ENCODE measurements around the gene INCA1. TPM values are rescaled to one million over a fixed set of nuclear protein-coding genes. Genes with fewer than 3 reads are reported as not detected.
A peak's percentile ranks its signal among the peaks of the same experiment; 100 is the strongest.

The INCA1 gene
- total and polyA plus RNA-seq, 2 of the 13 experiments (the other 11 are each of a cell fraction or from before 2014, with no cell fraction given): 0.93 to 2.6 TPM

DNA sequence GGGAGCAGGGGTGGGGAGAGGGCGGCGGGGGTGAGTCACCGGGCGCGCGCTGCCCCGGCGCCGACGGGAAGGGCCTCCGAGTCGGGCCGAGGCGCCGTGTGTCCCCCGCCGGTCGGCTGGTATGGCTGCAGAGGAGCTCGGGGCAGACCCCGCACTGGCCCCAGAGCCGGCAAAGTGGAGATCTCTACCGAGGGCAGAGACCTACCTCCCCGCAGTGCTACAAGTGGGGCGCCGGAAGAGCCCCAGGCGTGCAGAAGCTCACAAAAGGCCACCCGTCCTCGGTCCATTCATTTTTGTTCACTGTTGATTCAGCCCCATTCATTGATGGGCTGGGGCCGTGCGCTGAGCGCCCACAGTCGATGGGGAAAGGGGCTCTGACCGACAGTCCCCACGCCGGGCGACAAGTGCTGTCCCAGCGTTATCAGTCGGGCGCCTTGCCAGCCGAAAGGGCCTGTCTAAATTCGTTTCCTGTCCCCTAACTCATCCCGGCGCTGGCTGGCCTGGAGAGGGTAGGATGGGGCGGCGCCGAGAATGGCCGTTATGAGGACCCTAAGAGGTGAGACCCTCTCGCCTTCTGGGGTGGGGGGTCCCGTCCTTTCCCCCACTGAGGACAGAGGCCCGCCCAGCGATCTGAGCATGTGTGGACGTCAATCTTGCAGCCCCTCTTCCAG is 47.1 kb downstream of the INCA1 start:
- in situ Hi-C loops (cut with HindIII; ENCODE audit: extremely low pct_ligation_motif_present, low pct_unique_long_range_greater_than_20kb): no loop called here
- H3K9me3 ChIP-seq (ENCODE audit: low read length): no peaks in the 10 kb centered on the region
- peaks cover 8 to 19% of the 10 kb centered on the region in 2 experiments for H3K36me3 ChIP-seq (replicated peaks in 1 of 2; ENCODE audit: control insufficient read depth in 1 of 2, insufficient read depth in 2 of 2, low read length in 2 of 2)
- H3K27ac ChIP-seq (ENCODE audit: extremely low read length, insufficient read depth, low read length): peak overlapping the region; percentile 99
- FAIRE-seq (no peak), ATAC-seq (peak; percentile 52), DNase-seq (ENCODE audit: low spot score) (peak; percentile 56)
- POLR2A ChIA-PET: interaction anchor here (0.8 to 10.0 kb wide), 7 partner anchors 10 to 49 kb away, joined by 3 to 273 read pairs (median 5); partner anchors contain the start of genes RNF167, SLC25A11 and SPAG7
- no peaks in the 10 kb centered on the region; a peak in 1 of 5 replicates for H3K27me3 ChIP-seq (ENCODE audit: control insufficient read depth in 1 of 2, insufficient read depth in 2 of 2, low read length in 2 of 2)
- H3K4me3 ChIP-seq (replicated peaks in 1 of 3; ENCODE audit: insufficient read depth in 1 of 3, low read depth in 2 of 3, low read length in 3 of 3): peak overlapping the region; percentile 52 to 88 (median 86)
- H3K9ac ChIP-seq (ENCODE audit: insufficient read depth, low read depth, low read length): peak overlapping the region; percentile 84
- WGBS (ENCODE audit: low lambda C conversion rate): 0% methylated on average over 4 of the region's 52 CpGs
- peak overlapping the region; percentile 93 for H3K4me2 ChIP-seq (ENCODE audit: low read depth, low read length)
- peaks cover 52% of the 10 kb centered on the region for H3K4me1 ChIP-seq (ENCODE audit: insufficient read depth, low read length)
- intact Hi-C loops (cut with micrococcal nuclease; ENCODE audit: unreplicated experiment): loop anchor here (1.0 to 5.0 kb wide), 2 partner anchors 17 to 43 kb away; partner anchors contain the start of gene SPAG7
- H3K79me2 ChIP-seq (ENCODE audit: insufficient read depth, low read length): peaks cover 41% of the 10 kb centered on the region
- H2AFZ ChIP-seq (ENCODE audit: low read length): no peak overlapping the region
- BruUV-seq (replicated peaks): TSS peak; percentile 64
- H4K20me1 ChIP-seq (ENCODE audit: insufficient read depth, low read length): peaks cover 24% of the 10 kb centered on the region
- CTCF ChIA-PET (ENCODE audit: low intra/inter-chr PET ratio, low total read pairs): no interaction called here
- TF ChIP-seq, protein P1, sequence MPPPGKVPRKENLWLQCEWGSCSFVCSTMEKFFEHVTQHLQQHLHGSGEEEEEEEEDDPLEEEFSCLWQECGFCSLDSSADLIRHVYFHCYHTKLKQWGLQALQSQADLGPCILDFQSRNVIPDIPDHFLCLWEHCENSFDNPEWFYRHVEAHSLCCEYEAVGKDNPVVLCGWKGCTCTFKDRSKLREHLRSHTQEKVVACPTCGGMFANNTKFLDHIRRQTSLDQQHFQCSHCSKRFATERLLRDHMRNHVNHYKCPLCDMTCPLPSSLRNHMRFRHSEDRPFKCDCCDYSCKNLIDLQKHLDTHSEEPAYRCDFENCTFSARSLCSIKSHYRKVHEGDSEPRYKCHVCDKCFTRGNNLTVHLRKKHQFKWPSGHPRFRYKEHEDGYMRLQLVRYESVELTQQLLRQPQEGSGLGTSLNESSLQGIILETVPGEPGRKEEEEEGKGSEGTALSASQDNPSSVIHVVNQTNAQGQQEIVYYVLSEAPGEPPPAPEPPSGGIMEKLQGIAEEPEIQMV (CRISPR knock-in tag; IDR thresholded peaks at IDR 0.05; ENCODE audit: low read depth): no peak
- TF ChIP-seq, protein P2, sequence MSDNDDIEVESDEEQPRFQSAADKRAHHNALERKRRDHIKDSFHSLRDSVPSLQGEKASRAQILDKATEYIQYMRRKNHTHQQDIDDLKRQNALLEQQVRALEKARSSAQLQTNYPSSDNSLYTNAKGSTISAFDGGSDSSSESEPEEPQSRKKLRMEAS (IDR thresholded peaks at IDR 0.05): no peak; the same call in 1 of the 2 replicates
- no peak for TF ChIP-seq SP4 (CRISPR knock-in tag; IDR thresholded peaks at IDR 0.05)
- 0 out of 2 replicates have a peak, but pooled peaks have one; percentile 49 for TF ChIP-seq ZNF20 (CRISPR knock-in tag; IDR thresholded peaks at IDR 0.05)
- TF ChIP-seq ZNF44 (CRISPR knock-in tag; IDR thresholded peaks at IDR 0.05): 0 out of 2 replicates have a peak, but pooled peaks have one; percentile 50
- no peak for TF ChIP-seq ZNF557 (CRISPR knock-in tag; IDR thresholded peaks at IDR 0.05)
- TF ChIP-seq ZNF629 (CRISPR knock-in tag; conservative IDR thresholded peaks at IDR 0.05): no peak
- TF ChIP-seq KDM5A (IDR thresholded peaks at IDR 0.05; ENCODE audit: borderline replicate concordance, low read length): no peak
- no peak for TF ChIP-seq ZNF572 (CRISPR knock-in tag; IDR thresholded peaks at IDR 0.05)
- TF ChIP-seq ZNF782 (CRISPR knock-in tag; IDR thresholded peaks at IDR 0.05; ENCODE audit: borderline replicate concordance): no peak; the same call in 1 of the 2 replicates
- TF ChIP-seq RFXANK (CRISPR knock-in tag; IDR thresholded peaks at IDR 0.05): no peak
- TF ChIP-seq, protein P3, sequence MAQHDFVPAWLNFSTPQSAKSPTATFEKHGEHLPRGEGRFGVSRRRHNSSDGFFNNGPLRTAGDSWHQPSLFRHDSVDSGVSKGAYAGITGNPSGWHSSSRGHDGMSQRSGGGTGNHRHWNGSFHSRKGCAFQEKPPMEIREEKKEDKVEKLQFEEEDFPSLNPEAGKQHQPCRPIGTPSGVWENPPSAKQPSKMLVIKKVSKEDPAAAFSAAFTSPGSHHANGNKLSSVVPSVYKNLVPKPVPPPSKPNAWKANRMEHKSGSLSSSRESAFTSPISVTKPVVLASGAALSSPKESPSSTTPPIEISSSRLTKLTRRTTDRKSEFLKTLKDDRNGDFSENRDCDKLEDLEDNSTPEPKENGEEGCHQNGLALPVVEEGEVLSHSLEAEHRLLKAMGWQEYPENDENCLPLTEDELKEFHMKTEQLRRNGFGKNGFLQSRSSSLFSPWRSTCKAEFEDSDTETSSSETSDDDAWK (CRISPR knock-in tag; IDR thresholded peaks at IDR 0.05): no peak
- TF ChIP-seq MAFK (conservative IDR thresholded peaks at IDR 0.05 in 1 of 2, IDR thresholded peaks at IDR 0.05 in 1 of 2; ENCODE audit: low read length in 2 of 2): no peak
- no peak for TF ChIP-seq IKZF4 (CRISPR knock-in tag; IDR thresholded peaks at IDR 0.05; ENCODE audit: borderline replicate concordance, low read depth, not compliant biosample characterization)
- no peak for TF ChIP-seq ZNF17 (CRISPR knock-in tag; IDR thresholded peaks at IDR 0.05)
- TF ChIP-seq, protein P4, sequence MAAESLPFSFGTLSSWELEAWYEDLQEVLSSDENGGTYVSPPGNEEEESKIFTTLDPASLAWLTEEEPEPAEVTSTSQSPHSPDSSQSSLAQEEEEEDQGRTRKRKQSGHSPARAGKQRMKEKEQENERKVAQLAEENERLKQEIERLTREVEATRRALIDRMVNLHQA (CRISPR knock-in tag; IDR thresholded peaks at IDR 0.05): no peak
- no peak for TF ChIP-seq ARHGAP35 (CRISPR knock-in tag; IDR thresholded peaks at IDR 0.05; ENCODE audit: borderline replicate concordance)
- TF ChIP-seq, protein P5, sequence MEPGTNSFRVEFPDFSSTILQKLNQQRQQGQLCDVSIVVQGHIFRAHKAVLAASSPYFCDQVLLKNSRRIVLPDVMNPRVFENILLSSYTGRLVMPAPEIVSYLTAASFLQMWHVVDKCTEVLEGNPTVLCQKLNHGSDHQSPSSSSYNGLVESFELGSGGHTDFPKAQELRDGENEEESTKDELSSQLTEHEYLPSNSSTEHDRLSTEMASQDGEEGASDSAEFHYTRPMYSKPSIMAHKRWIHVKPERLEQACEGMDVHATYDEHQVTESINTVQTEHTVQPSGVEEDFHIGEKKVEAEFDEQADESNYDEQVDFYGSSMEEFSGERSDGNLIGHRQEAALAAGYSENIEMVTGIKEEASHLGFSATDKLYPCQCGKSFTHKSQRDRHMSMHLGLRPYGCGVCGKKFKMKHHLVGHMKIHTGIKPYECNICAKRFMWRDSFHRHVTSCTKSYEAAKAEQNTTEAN (CRISPR knock-in tag; conservative IDR thresholded peaks at IDR 0.05): no peak
- TF ChIP-seq NR2F6 (IDR thresholded peaks at IDR 0.05): no peak
- TF ChIP-seq NR2F6 (CRISPR knock-in tag; IDR thresholded peaks at IDR 0.05): no peak
- no peak for TF ChIP-seq SMARCE1 (IDR thresholded peaks at IDR 0.05; ENCODE audit: borderline replicate concordance)

Measured in HepG2 (cell line).